KMS-11 (cell line): Measurements from ENCODE around the gene WNT4.

Experiments
- H2AFZ ChIP-seq: fragments of 200-600 bp; sonication (generic); 2 replicates; pipeline ENCODE4 v1.6.1; 2016; ENCODE audit warnings: antibody characterized with exemption, mixed run types, low read depth
- H3K27ac ChIP-seq: fragments of 200-600 bp; sonication (generic); 2 replicates; pipeline ENCODE4 v1.6.1; 2016; ENCODE audit warnings: mild to moderate bottlenecking, mixed run types
- H3K27me3 ChIP-seq: fragments of 200-600 bp; sonication (generic); 2 replicates; pipeline ENCODE4 v1.6.1; 2017; ENCODE audit warnings: mild to moderate bottlenecking, low read depth, mixed run types, moderate library complexity; ENCODE audit not compliant: insufficient read depth
- H3K36me3 ChIP-seq: fragments of 200-600 bp; sonication (generic); 2 replicates; pipeline ENCODE4 v1.6.1; 2017; ENCODE audit warnings: mild to moderate bottlenecking, mixed run types; ENCODE audit not compliant: insufficient read depth
- H3K4me1 ChIP-seq: fragments of 200-600 bp; sonication (generic); 2 replicates; pipeline ENCODE4 v1.6.1; 2016; ENCODE audit warnings: mild to moderate bottlenecking, low read depth, mixed run types; ENCODE audit not compliant: poor library complexity, severe bottlenecking
- H3K4me2 ChIP-seq: fragments of 200-600 bp; sonication (generic); 2 replicates; pipeline ENCODE4 v1.7.0; 2016; ENCODE audit warnings: mild to moderate bottlenecking, mixed run types
- H3K4me3 ChIP-seq: fragments of 200-600 bp; sonication (generic); IDR thresholded peaks from 2 replicates; pipeline ENCODE4 v1.6.1; 2017; ENCODE audit warnings: low read depth, low read length, mixed read lengths; ENCODE audit not compliant: insufficient read depth
- H3K79me2 ChIP-seq: fragments of 200-600 bp; sonication (generic); 2 replicates; pipeline ENCODE4 v1.6.1; 2016; ENCODE audit warnings: low read depth, mixed run types; ENCODE audit not compliant: insufficient read depth
- H3K9ac ChIP-seq: fragments of 200-600 bp; sonication (generic); 2 replicates; pipeline ENCODE4 v1.6.1; 2016; ENCODE audit warnings: mild to moderate bottlenecking, mixed run types
- H4K20me1 ChIP-seq: fragments of 200-600 bp; sonication (generic); 2 replicates; pipeline ENCODE4 v1.6.1; 2016; ENCODE audit warnings: mild to moderate bottlenecking, mixed run types; ENCODE audit not compliant: insufficient read depth
- TF ChIP-seq, protein P1 (sequence below): fragments of 200-600 bp; sonication (generic); conservative IDR thresholded peaks from 2 replicates; pipeline ENCODE4 v1.6.1; 2017; ENCODE audit warnings: low read depth, mild to moderate bottlenecking, antibody characterized with exemption, low read length, moderate library complexity, mixed read lengths

The WNT4 gene

DNA sequence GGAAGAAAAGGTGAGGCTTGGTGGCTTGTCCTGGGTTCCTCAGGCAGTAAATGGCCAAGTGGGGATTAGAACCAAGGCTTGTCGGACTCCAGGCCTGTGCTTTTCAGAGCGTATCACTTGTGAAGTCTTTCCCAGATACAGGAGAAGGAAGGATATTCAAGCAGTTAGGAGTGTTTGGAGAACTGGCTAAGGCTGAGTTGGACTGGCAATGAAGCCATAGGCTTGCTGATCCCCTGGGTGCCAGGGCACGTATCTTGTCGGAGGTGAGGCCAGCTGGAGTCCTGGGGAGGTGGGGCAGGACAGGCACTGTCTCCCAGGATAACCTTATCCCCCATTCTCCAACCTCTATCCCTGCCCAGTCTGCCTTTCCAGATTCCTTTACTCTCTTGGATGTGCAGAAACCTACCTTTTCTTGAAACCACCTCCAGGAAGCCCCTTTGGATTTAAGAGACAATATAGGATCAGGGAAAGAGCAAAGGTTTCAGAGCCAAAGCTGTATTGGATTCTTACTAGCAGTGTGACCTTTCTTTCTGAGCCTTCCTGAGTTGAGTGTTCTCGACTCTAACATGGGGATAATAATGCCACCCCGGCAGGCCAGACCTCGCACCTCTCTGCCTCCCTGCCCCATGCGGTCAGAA is 18.2 kb downstream of the WNT4 start:
- no peaks in the 10 kb centered on the region for H3K27me3 ChIP-seq
- no peaks in the 10 kb centered on the region for H4K20me1 ChIP-seq
- no peak overlapping the region for H3K4me2 ChIP-seq
- H3K27ac ChIP-seq = no peak overlapping the region
- H3K36me3 ChIP-seq = no peaks in the 10 kb centered on the region
- no peaks in the 10 kb centered on the region for H3K79me2 ChIP-seq
- no peaks in the 10 kb centered on the region for H3K4me1 ChIP-seq
- H3K4me3 ChIP-seq = no peak overlapping the region
- no peak overlapping the region for H3K9ac ChIP-seq
- no peak overlapping the region for H2AFZ ChIP-seq
- TF ChIP-seq, protein P1, sequence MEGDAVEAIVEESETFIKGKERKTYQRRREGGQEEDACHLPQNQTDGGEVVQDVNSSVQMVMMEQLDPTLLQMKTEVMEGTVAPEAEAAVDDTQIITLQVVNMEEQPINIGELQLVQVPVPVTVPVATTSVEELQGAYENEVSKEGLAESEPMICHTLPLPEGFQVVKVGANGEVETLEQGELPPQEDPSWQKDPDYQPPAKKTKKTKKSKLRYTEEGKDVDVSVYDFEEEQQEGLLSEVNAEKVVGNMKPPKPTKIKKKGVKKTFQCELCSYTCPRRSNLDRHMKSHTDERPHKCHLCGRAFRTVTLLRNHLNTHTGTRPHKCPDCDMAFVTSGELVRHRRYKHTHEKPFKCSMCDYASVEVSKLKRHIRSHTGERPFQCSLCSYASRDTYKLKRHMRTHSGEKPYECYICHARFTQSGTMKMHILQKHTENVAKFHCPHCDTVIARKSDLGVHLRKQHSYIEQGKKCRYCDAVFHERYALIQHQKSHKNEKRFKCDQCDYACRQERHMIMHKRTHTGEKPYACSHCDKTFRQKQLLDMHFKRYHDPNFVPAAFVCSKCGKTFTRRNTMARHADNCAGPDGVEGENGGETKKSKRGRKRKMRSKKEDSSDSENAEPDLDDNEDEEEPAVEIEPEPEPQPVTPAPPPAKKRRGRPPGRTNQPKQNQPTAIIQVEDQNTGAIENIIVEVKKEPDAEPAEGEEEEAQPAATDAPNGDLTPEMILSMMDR = no peak

- no peak overlapping the region for H3K4me3 ChIP-seq
- no peaks in the 10 kb centered on the region for H3K4me1 ChIP-seq
- no peaks in the 10 kb centered on the region for H3K27me3 ChIP-seq
- H3K9ac ChIP-seq = no peak overlapping the region
- TF ChIP-seq, protein P1 = no peak
- H2AFZ ChIP-seq = no peak overlapping the region
- no peak overlapping the region for H3K4me2 ChIP-seq
- H3K79me2 ChIP-seq = no peaks in the 10 kb centered on the region
- H4K20me1 ChIP-seq = no peaks in the 10 kb centered on the region
- no peaks in the 10 kb centered on the region for H3K36me3 ChIP-seq
- no peak overlapping the region for H3K27ac ChIP-seq
These were observed 18.9 kb downstream of the WNT4 start for GRCh38 chr1:22123901-22124404.

GRCh38 chr1:22123071-22123390 is 19.9 kb downstream of the WNT4 start:
- Histone ChIP-seq H3K79me2 (no peaks in the 10 kb centered on the region), H3K4me2 (no peak overlapping the region), H4K20me1 (no peaks in the 10 kb centered on the region), H3K4me3 (no peak overlapping the region), H3K4me1 (peaks cover 6% of the 10 kb centered on the region), H3K27me3 (no peaks in the 10 kb centered on the region), H3K36me3 (no peaks in the 10 kb centered on the region), H2AFZ (no peak overlapping the region), H3K9ac (no peak overlapping the region), H3K27ac (no peak overlapping the region)
- TF ChIP-seq, protein P1 = no peak

GRCh38 chr1:22122273-22123070 is 20.4 kb downstream of the WNT4 start:
- TF ChIP-seq, protein P1 = no peak
- H3K4me2 ChIP-seq = no peak overlapping the region
- no peak overlapping the region for H3K9ac ChIP-seq

More at GRCh38 chr1:22122273-22123070, 20.4 kb downstream of the WNT4 start:
- no peaks in the 10 kb centered on the region for H3K36me3 ChIP-seq
- no peaks in the 10 kb centered on the region for H3K79me2 ChIP-seq
- H3K27me3 ChIP-seq = no peaks in the 10 kb centered on the region
- no peak overlapping the region for H2AFZ ChIP-seq
- H3K4me3 ChIP-seq = no peak overlapping the region
- H3K27ac ChIP-seq = no peak overlapping the region
- H3K4me1 ChIP-seq = peaks cover 12% of the 10 kb centered on the region
- H4K20me1 ChIP-seq = no peaks in the 10 kb centered on the region
